Stimulated activated effector memory CD8-positive, alpha-beta T cell treated with anti-CD3 and anti-CD28 coated beads, Interleukin-12 subunit alpha, Interleukin-12 subunit beta, amount 100 ng/mL, for 72 hours (primary cell): Measurements from ENCODE around the gene SYNPR.
"Not testable (repeated sequence)": the region's sequence is repeated elsewhere in the genome, so short reads cannot be mapped to it uniquely, and the experiment has no call there.

Experiments used
- ATAC-seq: fragments of 150-1000 bp; cut with Tn5 transposase; 2 replicates; pipeline ENCODE4 v1.10.0; 2021
- DNase-seq, 2 donors: peaks; one replicate each; pipeline ENCODE4 v3.0.0; 2021 to 2022; ENCODE audit warnings: low spot score in 2 of 2
- H3K27ac Mint-ChIP-seq: one replicate; pipeline ENCODE4 v1.8.0; 2022; ENCODE audit warnings: mild to moderate bottlenecking, mixed read lengths
- H3K36me3 Mint-ChIP-seq: one replicate; pipeline ENCODE4 v1.8.0; 2022; ENCODE audit warnings: mild to moderate bottlenecking, mixed read lengths
- H3K4me1 Mint-ChIP-seq: one replicate; pipeline ENCODE4 v1.8.0; 2022; ENCODE audit warnings: mixed read lengths
- H3K4me3 Mint-ChIP-seq: one replicate; pipeline ENCODE4 v1.8.0; 2022; ENCODE audit warnings: mild to moderate bottlenecking, mixed read lengths
- H3K9me3 Mint-ChIP-seq: one replicate; pipeline ENCODE4 v1.8.0; 2022; ENCODE audit warnings: mixed read lengths

SYNPR gene

DNA sequence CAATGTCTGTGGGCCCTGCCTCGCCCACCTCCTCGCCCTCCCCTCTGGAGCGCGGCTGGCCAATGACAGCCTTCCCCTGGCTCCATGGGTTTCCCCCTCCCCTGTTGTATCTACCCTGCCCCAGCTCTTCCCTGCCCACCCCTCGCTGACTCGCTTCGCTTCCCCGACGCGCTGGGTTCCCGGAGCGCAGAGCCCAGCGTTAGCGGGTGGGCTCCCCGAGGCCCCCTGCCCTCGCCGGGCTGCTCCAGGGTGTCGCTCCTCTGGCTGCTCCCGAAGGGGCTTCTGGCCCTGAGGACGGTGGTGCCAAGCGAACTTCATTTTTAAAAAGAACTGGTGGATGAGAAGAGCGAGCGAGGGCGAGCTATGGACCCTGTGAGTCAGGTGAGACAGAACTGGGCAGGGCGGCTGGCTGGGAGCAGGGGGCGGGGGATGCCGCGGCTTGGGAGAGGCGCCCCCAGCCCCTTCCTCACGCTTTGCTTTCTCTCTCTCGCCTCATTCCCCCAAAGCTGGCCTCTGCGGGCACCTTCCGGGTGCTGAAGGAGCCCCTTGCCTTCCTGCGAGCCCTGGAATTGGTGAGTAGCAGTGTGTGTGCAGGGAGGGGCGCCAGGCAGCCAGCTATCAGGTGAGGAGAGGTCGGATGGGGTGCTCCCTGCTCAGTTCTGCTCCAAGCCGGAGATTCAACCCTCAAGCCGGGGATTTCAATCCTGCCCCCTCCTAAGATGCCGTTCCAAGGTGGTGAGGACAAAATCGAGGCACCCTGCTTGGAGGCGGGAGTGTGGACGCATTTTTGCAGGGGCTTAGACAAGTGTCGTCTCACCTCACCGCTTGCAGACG is at the start of gene SYNPR:
Gene SYNPR, plus strand, starts transcription at position 138 of the 834 bp plus-strand sequence.
- H3K4me3 Mint-ChIP-seq, result no peak within 1 kb of the TSS
- peaks cover 5% of the 10 kb centered on the region for H3K9me3 Mint-ChIP-seq
- no peaks in the 10 kb centered on the region for H3K36me3 Mint-ChIP-seq
- H3K27ac Mint-ChIP-seq, result no peak within 1 kb of the TSS
- no peaks in the 10 kb centered on the region for H3K4me1 Mint-ChIP-seq
- ATAC-seq, result no peak
- no peak for DNase-seq

DNA sequence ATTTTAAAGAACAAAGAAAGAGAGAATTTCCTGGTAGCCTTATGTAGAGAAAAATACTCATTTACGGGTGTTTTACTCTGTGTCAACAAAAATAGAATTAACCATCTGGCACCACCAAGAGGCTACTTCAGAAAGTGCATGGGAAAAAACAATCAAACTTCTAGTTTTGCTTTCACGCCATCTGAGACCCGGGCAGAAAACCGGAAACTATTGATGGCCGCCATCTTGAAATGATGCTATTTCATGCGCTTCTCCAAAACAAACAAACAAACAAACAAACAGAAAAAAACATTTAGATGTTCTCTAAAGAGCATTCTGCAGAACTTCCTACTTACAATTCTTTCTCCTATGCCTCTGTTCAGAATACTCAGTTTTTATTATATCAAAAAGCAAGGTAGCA is 49.4 kb upstream of the SYNPR start:
- ATAC-seq (no peak), DNase-seq (no peak)
- Mint-ChIP-seq H3K4me3 (no peak overlapping the region), H3K27ac (no peak overlapping the region), H3K4me1 (no peaks in the 10 kb centered on the region), H3K9me3 (peaks cover 6% of the 10 kb centered on the region), H3K36me3 (no peaks in the 10 kb centered on the region)

- ATAC-seq, result no peak
- Mint-ChIP-seq H3K27ac (no peak overlapping the region), H3K4me3 (no peak overlapping the region)
Observed at GRCh38 chr3:63230146-63230545, 48.0 kb upstream of the SYNPR start.

GRCh38 chr3:63231643-63232042 is 46.5 kb upstream of the SYNPR start:
- no peaks in the 10 kb centered on the region for H3K4me1 Mint-ChIP-seq
- ATAC-seq (no peak), DNase-seq (no peak)
- no peaks in the 10 kb centered on the region for H3K36me3 Mint-ChIP-seq
- H3K9me3 Mint-ChIP-seq, result peaks cover 4% of the 10 kb centered on the region
- H3K4me3 Mint-ChIP-seq, result no peak overlapping the region
- H3K27ac Mint-ChIP-seq, result no peak overlapping the region

More at GRCh38 chr3:63230146-63230545, 48.0 kb upstream of the SYNPR start:
- H3K9me3 Mint-ChIP-seq, result peaks cover 6% of the 10 kb centered on the region
- H3K36me3 Mint-ChIP-seq, result no peaks in the 10 kb centered on the region
- no peaks in the 10 kb centered on the region for H3K4me1 Mint-ChIP-seq
- DNase-seq, result no peak

DNA sequence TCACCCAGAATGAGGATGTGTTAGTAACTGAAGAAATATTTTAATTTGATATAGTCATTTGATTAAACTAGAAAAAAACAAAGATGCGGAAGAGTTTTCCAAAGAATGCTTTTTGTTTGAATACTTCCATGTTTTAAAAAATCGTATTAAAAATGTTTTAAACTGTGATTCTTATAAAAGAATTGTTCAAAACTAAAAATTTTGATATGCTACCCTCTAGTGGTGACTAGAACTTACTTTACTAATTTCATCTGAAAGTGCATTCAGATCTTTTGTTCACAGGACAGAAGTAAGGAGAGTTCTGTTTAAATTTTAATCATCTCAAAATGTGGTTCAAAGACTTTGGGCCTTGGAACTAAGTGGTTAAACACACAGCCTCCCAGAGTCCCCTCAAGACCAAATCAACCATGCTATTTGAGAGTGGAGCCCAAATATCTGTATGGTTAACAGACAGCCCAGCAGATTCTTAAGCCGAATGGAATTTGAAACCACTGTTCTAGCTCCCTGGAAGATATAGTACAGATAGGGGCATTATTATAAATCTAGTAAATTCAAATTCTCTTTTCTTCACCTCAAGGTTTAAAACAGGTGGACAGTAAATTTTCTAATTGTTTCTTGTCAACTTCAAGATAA is 45.2 kb upstream of the SYNPR start:
- no peak for DNase-seq
- Mint-ChIP-seq H3K27ac (no peak overlapping the region), H3K36me3 (no peaks in the 10 kb centered on the region), H3K4me1 (no peaks in the 10 kb centered on the region), H3K9me3 (peaks cover under 1% of the 10 kb centered on the region), H3K4me3 (no peak overlapping the region)
- no peak for ATAC-seq

GRCh38 chr3:63240381-63240902 is 37.7 kb upstream of the SYNPR start:
- H3K4me1 Mint-ChIP-seq, result no peaks in the 10 kb centered on the region
- DNase-seq (no peak), ATAC-seq (no peak)
- H3K27ac Mint-ChIP-seq, result no peak overlapping the region
- H3K9me3 Mint-ChIP-seq, result peaks cover 5% of the 10 kb centered on the region
- no peaks in the 10 kb centered on the region for H3K36me3 Mint-ChIP-seq
- no peak overlapping the region for H3K4me3 Mint-ChIP-seq

- DNase-seq (no peak), ATAC-seq (no peak)
- Mint-ChIP-seq H3K4me3 (no peak overlapping the region), H3K4me1 (no peaks in the 10 kb centered on the region), H3K27ac (no peak overlapping the region), H3K9me3 (peaks cover 6% of the 10 kb centered on the region), H3K36me3 (no peaks in the 10 kb centered on the region)
Observed at GRCh38 chr3:63242124-63242523, 36.0 kb upstream of the SYNPR start.

DNA sequence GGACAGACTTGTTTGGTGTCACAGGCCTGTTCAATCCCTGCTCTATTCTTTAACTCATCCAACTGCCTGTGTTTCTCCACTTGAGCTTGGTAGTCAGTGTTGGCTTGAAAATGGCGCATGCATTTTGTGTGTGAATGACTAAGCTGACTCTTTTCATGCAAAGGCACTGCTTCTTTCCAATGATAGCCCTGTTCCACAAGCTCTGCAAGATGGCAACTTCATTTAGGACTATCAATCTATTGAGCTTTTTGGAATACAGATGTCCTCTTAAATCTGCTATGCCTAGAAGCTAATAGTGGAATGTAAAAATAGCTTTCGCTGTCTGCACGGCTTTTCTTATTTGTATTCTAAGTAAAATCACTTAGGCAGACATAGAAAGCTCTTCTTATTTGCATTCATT is 33.6 kb upstream of the SYNPR start:
- DNase-seq (no peak), ATAC-seq (no peak)
- Mint-ChIP-seq H3K36me3 (no peaks in the 10 kb centered on the region), H3K9me3 (peaks cover 6% of the 10 kb centered on the region), H3K4me3 (no peak overlapping the region), H3K27ac (no peak overlapping the region), H3K4me1 (no peaks in the 10 kb centered on the region)

DNA sequence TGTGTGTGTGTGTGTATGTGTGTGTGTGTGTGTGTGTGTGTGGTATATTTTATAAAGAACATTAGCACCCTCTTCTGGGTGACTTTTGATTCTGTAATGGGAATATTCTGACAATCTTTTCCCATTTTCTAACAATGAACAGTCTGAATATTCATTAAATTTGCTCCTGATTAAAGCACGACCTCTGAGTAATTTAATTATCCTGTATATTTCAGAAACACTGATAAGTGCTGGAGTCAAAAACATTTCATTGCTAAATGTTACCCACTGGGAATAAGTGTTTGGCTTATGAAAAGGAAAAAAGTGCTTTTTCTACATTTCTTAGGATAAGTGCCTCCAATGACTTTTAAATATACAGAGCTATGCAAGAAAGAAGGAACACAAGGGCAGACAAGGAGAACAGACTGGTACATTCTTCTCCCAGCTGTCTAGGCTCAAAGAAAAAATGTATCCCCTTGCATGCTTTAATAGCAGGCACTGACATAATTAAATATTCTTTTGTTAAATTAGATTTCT is 32.3 kb upstream of the SYNPR start:
- H3K27ac Mint-ChIP-seq, result no peak overlapping the region
- no peaks in the 10 kb centered on the region for H3K4me1 Mint-ChIP-seq
- no peaks in the 10 kb centered on the region for H3K36me3 Mint-ChIP-seq
- DNase-seq (no peak), ATAC-seq (no peak)
- peaks cover 5% of the 10 kb centered on the region for H3K9me3 Mint-ChIP-seq
- H3K4me3 Mint-ChIP-seq, result no peak overlapping the region

GRCh38 chr3:63248015-63248414 is 30.1 kb upstream of the SYNPR start:
- DNase-seq (no peak), ATAC-seq (no peak)
- Mint-ChIP-seq H3K4me3 (no peak overlapping the region), H3K36me3 (no peaks in the 10 kb centered on the region), H3K27ac (no peak overlapping the region), H3K4me1 (no peaks in the 10 kb centered on the region), H3K9me3 (peaks cover 9% of the 10 kb centered on the region)

DNA sequence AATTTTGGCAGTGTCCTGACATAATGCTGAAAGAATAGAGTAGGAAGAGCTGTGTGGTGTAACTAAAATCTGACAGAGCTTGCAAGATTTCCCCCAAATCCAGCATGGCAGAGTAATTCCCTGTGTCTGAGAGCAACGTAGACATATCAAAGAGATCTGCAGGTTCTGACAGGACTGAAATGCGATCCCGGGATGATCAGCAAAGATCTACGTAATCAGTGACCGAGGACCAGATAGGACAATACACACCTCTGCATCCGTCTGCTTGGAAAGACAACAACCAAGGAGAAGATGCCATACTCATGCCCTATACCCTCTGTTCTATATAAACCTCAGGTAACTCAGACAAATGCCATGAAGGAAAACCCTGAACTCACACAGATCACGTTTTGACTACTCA is 26.6 kb upstream of the SYNPR start:
- no peak for ATAC-seq
- no peak overlapping the region for H3K4me3 Mint-ChIP-seq
- peaks cover 7% of the 10 kb centered on the region for H3K9me3 Mint-ChIP-seq
- no peak overlapping the region for H3K27ac Mint-ChIP-seq
- no peak for DNase-seq
- no peaks in the 10 kb centered on the region for H3K4me1 Mint-ChIP-seq
- H3K36me3 Mint-ChIP-seq, result no peaks in the 10 kb centered on the region

- H3K27ac Mint-ChIP-seq, H3K4me1 Mint-ChIP-seq, H3K36me3 Mint-ChIP-seq, DNase-seq, ATAC-seq, H3K4me3 Mint-ChIP-seq, H3K9me3 Mint-ChIP-seq: not testable (repeated sequence)
Observed at GRCh38 chr3:63255819-63256218, 22.3 kb upstream of the SYNPR start.

GRCh38 chr3:63264716-63265115 is 13.4 kb upstream of the SYNPR start:
- Mint-ChIP-seq H3K36me3 (no peaks in the 10 kb centered on the region), H3K4me3 (no peak overlapping the region), H3K9me3 (peaks cover 5% of the 10 kb centered on the region), H3K27ac (no peak overlapping the region), H3K4me1 (no peaks in the 10 kb centered on the region)
- no peak for ATAC-seq
- DNase-seq, result no peak

GRCh38 chr3:63274359-63274758 is 3.7 kb upstream of the SYNPR start:
- DNase-seq (no peak), ATAC-seq (no peak)
- no peak overlapping the region for H3K4me3 Mint-ChIP-seq
- peaks cover 6% of the 10 kb centered on the region for H3K9me3 Mint-ChIP-seq
- no peaks in the 10 kb centered on the region for H3K4me1 Mint-ChIP-seq
- no peaks in the 10 kb centered on the region for H3K36me3 Mint-ChIP-seq
- H3K27ac Mint-ChIP-seq, result no peak overlapping the region

DNA sequence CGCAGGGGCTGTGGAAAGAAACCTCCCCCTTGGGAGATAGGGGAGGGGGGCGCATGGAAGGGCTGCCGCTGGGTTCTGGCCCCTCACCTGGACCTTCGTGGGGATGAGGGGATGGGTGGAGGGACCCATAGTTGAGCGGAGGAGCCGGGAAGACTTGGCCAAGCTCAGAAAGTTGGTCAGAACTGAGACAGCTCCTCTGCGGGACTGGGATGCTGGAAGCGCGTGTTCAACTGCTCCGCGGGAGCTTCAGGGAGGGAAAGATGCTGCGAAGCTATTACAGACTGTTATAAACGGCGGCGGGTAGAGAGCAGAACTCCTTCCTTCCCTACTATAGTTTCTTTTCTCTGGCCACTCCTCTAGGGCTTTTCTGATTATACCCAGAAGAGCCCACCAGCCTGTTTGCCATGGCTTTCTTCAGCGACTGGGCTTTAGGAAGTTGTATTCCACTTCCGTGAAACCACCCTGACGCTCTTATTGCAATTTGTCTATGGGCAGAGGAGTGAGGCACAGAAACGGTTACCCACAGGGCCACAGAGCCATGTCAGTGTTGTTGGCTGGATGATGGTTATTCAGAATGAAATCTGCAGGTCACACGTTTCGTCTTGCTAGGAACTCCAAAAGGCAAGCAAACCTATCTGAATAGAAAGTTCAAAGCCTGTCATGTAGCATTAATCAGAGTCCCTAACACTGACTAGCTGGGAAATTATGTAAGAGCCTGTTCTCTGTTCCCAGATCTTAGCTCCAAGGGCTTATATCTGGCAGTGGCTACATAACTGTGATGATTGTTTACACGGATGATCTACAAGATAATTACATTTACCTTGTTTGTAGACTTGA is 1.1 kb downstream of the SYNPR start:
- H3K4me3 Mint-ChIP-seq, result no peak overlapping the region
- H3K36me3 Mint-ChIP-seq, result no peaks in the 10 kb centered on the region
- DNase-seq (no peak), ATAC-seq (no peak)
- H3K4me1 Mint-ChIP-seq, result no peaks in the 10 kb centered on the region
- no peak overlapping the region for H3K27ac Mint-ChIP-seq
- H3K9me3 Mint-ChIP-seq, result peaks cover 5% of the 10 kb centered on the region
